Natural killer cell (primary cell): ENCODE results near the gene GTSF1L. TPM values are rescaled to one million over a fixed set of nuclear protein-coding genes. Genes with fewer than 3 reads are reported as not detected.

Experiments used
- ATAC-seq, 3 donors: fragments of 150-1000 bp in 2 of 3; fragments of 200-7000 bp in 1 of 3; cut with Tn5 transposase; 1 replicate in 1 of 3; 2 replicates in 2 of 3; pipeline ENCODE4 v1.10.0; 2021; ENCODE audit warnings: mild to moderate bottlenecking in 2 of 3, moderate library complexity in 2 of 3
- DNase-seq, 2 donors: peaks; one replicate each; pipeline versions ENCODE4 v3.0.0 to v3.0.0-alpha.2; 2013 to 2021; ENCODE audit warnings: mixed read lengths in 1 of 2
- H3K27ac ChIP-seq: one replicate; pipeline ENCODE4 v1.5.1; 2013; ENCODE audit warnings: mild to moderate bottlenecking, low read length
- H3K27me3 ChIP-seq: one replicate; pipeline ENCODE4 v1.6.1; 2013; ENCODE audit warnings: low read length; ENCODE audit not compliant: control insufficient read depth, insufficient read depth
- H3K36me3 ChIP-seq: one replicate; pipeline ENCODE4 v1.6.1; 2013; ENCODE audit warnings: low read length; ENCODE audit not compliant: control insufficient read depth, insufficient read depth
- H3K4me1 ChIP-seq: one replicate; pipeline ENCODE4 v1.6.1; 2013; ENCODE audit warnings: low read length; ENCODE audit not compliant: control insufficient read depth, insufficient read depth
- H3K4me3 ChIP-seq: one replicate; pipeline ENCODE4 v1.5.1; 2013; ENCODE audit warnings: low read length
- H3K9me3 ChIP-seq: one replicate; pipeline ENCODE4 v1.6.1; 2013; ENCODE audit warnings: low read length; ENCODE audit not compliant: control insufficient read depth, insufficient read depth
- H3K27ac Mint-ChIP-seq, 2 donors: one replicate each; pipeline ENCODE4 v1.8.0; 2022; ENCODE audit warnings: mild to moderate bottlenecking in 2 of 2, mixed read lengths in 2 of 2, moderate library complexity in 1 of 2
- H3K27me3 Mint-ChIP-seq, 2 donors: one replicate each; pipeline ENCODE4 v1.8.0; 2022; ENCODE audit warnings: low read depth in 2 of 2, mixed read lengths in 2 of 2
- H3K36me3 Mint-ChIP-seq: one replicate; pipeline ENCODE4 v1.8.0; 2022; ENCODE audit warnings: mixed read lengths
- H3K4me1 Mint-ChIP-seq, 2 donors: one replicate each; pipeline ENCODE4 v1.8.0; 2022; ENCODE audit warnings: mixed read lengths in 2 of 2
- H3K4me3 Mint-ChIP-seq: one replicate; pipeline ENCODE4 v1.8.0; 2022; ENCODE audit warnings: mild to moderate bottlenecking, moderate library complexity, mixed read lengths
- H3K9me3 Mint-ChIP-seq, 2 donors: one replicate each; pipeline ENCODE4 v1.8.0; 2022; ENCODE audit warnings: mixed read lengths in 2 of 2
- WGBS: methylation state at CpG from one replicate; pipeline ENCODE4 v1.1.7; 2013; ENCODE audit warnings: missing lambda C conversion rate; ENCODE audit not compliant: insufficient coverage; 5-methylcytosine and 5-hydroxymethylcytosine counted together
- intact Hi-C: fragments of 100-400 bp; cut with micrococcal nuclease; formaldehyde crosslinking; loops from one replicate; pipeline ENCODE4 v1.14.2; 2022
- total RNA-seq, 4 donors: library from RNA; stranded (reverse); fragments of 120-200 nt in 1 of 4; gene quantifications; one replicate each; pipeline versions ENCODE4 v1.2.3 to v1.2.4, GENCODE V29; 2013 to 2022
- TF ChIP-seq, protein P1 (sequence below): fragments of 200-600 bp; IDR thresholded peaks from one replicate; pipeline ENCODE4 v1.8.0; 2022; ENCODE audit warnings: antibody characterized with exemption

Gene GTSF1L
- total RNA-seq, 3 donors from 2014 or later (not counting 1 experiment from before 2014, with no cell fraction given), result not detected

DNA sequence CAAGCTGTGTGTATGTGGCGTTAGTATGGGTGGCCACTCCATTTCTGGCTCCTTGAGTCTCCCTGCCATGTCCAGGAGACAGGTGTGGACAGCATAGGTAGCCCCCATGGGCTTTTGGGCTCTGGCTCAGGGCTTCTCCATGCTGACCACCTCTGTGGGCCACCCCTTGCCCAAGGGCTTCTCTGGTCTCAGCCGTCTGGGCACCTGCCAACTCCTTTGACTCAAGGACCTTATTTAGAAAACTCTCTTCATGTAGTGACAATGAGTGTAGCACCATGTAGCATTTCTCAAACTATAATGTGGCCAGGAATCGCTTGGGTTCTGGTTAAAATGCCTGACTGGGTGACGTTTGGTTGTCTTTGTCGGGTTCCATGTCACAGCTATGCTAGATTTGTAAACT lies 5.1 kb upstream of the GTSF1L start:
- 92% methylated on average over 5 of the region's 5 CpGs for WGBS
- H3K27me3 ChIP-seq, result no peaks in the 10 kb centered on the region
- ATAC-seq (no peak), DNase-seq (no peak)
- no peak overlapping the region for H3K27ac Mint-ChIP-seq
- TF ChIP-seq, protein P1, sequence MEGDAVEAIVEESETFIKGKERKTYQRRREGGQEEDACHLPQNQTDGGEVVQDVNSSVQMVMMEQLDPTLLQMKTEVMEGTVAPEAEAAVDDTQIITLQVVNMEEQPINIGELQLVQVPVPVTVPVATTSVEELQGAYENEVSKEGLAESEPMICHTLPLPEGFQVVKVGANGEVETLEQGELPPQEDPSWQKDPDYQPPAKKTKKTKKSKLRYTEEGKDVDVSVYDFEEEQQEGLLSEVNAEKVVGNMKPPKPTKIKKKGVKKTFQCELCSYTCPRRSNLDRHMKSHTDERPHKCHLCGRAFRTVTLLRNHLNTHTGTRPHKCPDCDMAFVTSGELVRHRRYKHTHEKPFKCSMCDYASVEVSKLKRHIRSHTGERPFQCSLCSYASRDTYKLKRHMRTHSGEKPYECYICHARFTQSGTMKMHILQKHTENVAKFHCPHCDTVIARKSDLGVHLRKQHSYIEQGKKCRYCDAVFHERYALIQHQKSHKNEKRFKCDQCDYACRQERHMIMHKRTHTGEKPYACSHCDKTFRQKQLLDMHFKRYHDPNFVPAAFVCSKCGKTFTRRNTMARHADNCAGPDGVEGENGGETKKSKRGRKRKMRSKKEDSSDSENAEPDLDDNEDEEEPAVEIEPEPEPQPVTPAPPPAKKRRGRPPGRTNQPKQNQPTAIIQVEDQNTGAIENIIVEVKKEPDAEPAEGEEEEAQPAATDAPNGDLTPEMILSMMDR, result no peak
- H3K9me3 Mint-ChIP-seq, result no peaks in the 10 kb centered on the region
- peaks cover 4 to 10% of the 10 kb centered on the region in 2 donors for H3K4me1 Mint-ChIP-seq
- H3K27me3 Mint-ChIP-seq, result peaks cover 0 to 2% of the 10 kb centered on the region in 2 donors
- H3K4me3 ChIP-seq, result no peak overlapping the region
- no peak overlapping the region for H3K4me3 Mint-ChIP-seq
- H3K36me3 ChIP-seq, result no peaks in the 10 kb centered on the region
- intact Hi-C loops, result no loop called here
- no peaks in the 10 kb centered on the region for H3K36me3 Mint-ChIP-seq
- H3K4me1 ChIP-seq, result no peaks in the 10 kb centered on the region
- H3K9me3 ChIP-seq, result no peaks in the 10 kb centered on the region
- H3K27ac ChIP-seq, result no peak overlapping the region

DNA sequence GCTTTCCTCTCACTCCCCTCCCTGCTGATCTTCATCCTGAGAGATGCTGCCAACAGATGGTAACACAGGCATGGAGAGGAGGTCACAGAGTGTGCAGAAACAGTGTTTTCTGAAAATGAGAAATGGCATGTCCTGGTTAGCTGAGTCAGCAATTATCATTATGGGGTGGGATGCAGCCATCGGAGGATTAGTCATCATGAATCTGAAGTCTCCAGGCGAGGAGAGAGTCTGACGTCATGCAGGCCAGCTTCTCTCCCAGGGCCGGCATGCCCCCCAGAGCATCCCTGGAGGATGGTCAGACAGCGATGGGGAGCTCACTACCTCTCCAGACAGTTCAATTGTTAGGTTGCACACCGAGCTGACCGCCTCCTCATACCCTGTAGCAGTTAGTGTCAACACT lies 4.7 kb upstream of the GTSF1L start:
- Histone ChIP-seq H3K9me3 (no peaks in the 10 kb centered on the region), H3K4me1 (no peaks in the 10 kb centered on the region), H3K36me3 (no peaks in the 10 kb centered on the region), H3K4me3 (no peak overlapping the region), H3K27ac (no peak overlapping the region), H3K27me3 (no peaks in the 10 kb centered on the region)
- Mint-ChIP-seq H3K27me3 (peaks cover 0 to 2% of the 10 kb centered on the region in 2 donors), H3K9me3 (no peaks in the 10 kb centered on the region), H3K27ac (no peak overlapping the region), H3K4me3 (no peak overlapping the region), H3K4me1 (peaks cover 0 to 6% of the 10 kb centered on the region in 2 donors), H3K36me3 (no peaks in the 10 kb centered on the region)
- intact Hi-C loops, result no loop called here
- TF ChIP-seq, protein P1, result no peak
- DNase-seq, result no peak
- ATAC-seq, result no peak
- WGBS, result 76% methylated on average over 7 of the region's 7 CpGs

DNA sequence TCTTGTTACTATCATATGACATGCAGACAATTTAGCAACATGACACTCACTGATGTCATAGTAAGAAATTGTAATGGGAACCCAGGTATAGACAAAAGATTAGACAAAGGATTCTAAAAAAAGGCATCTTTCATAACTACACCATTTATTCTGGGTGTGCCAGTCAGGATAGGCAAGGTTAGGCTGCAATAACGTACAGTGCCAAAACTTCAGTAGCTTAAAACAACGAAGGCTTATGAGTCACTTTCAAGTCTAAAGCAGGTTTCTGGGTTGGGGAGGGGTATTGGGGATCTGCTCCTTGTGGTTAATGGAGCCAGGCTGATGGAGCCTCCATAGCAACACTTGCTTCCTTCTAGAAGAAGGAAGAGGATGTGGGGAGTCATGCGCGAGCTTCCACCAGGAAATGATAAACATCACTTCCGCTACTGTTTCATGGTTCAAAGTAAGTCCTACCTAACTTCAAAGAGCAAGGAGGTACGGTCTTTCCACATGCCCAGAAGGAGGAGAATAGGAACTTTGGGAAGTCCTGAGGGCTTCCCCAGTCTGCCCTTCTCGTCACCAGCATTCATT lies 2.0 kb upstream of the GTSF1L start:
- intact Hi-C loops, result no loop called here
- H3K36me3 ChIP-seq, result no peaks in the 10 kb centered on the region
- TF ChIP-seq, protein P1, result no peak
- H3K4me1 ChIP-seq, result no peaks in the 10 kb centered on the region
- Mint-ChIP-seq H3K36me3 (no peaks in the 10 kb centered on the region), H3K4me1 (peaks cover 0 to 5% of the 10 kb centered on the region in 2 donors), H3K9me3 (no peaks in the 10 kb centered on the region), H3K4me3 (no peak overlapping the region), H3K27ac (no peak overlapping the region), H3K27me3 (no peaks in the 10 kb centered on the region)
- H3K4me3 ChIP-seq, result no peak overlapping the region
- H3K9me3 ChIP-seq, result no peaks in the 10 kb centered on the region
- H3K27ac ChIP-seq, result no peak overlapping the region
- ATAC-seq (no peak), DNase-seq (peak in 1 of 2 donors; percentile 31)
- no peaks in the 10 kb centered on the region for H3K27me3 ChIP-seq
- WGBS, result 60% methylated on average over 5 of the region's 7 CpGs

DNA sequence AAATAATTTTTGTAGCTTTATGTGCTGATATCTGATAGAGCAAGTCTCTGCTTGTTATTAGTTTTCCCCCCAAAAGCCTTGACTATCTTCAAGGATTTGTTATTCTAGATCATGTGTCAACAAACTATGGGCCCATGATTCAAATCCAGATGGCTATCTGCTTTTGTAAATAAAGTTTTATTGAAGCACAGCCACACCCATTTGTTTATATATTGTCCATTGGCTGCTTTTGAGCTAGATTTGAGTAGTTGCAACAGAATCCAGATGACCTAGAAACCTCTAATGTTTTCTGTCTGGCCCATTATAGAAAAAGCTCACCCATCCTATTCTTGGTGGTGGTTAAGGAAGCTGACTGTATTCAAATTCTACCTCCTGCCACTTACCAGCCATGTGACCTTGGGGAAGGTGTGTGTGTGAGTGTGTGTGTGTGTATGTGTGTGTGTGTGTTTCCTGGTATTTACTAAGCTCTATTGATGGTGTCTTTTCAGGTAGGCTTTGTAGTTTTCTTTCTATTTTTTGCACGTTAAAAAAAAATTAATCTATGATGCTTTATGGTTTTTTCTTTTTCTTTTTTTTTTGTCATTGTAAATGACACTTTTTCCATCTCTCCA lies 1.3 kb upstream of the GTSF1L start:
- Mint-ChIP-seq H3K4me1 (peaks cover 0 to 5% of the 10 kb centered on the region in 2 donors), H3K27me3 (no peaks in the 10 kb centered on the region), H3K4me3 (no peak overlapping the region), H3K36me3 (no peaks in the 10 kb centered on the region), H3K9me3 (no peaks in the 10 kb centered on the region), H3K27ac (no peak overlapping the region)
- Histone ChIP-seq H3K4me3 (no peak overlapping the region), H3K4me1 (no peaks in the 10 kb centered on the region), H3K36me3 (no peaks in the 10 kb centered on the region), H3K9me3 (no peaks in the 10 kb centered on the region), H3K27ac (no peak overlapping the region), H3K27me3 (no peaks in the 10 kb centered on the region)
- ATAC-seq (no peak), DNase-seq (peak in 1 of 2 donors; percentile 71)
- intact Hi-C loops, result no loop called here
- no CpG with 5 or more reads among the region's 1 CpG for WGBS
- TF ChIP-seq, protein P1, result no peak
